ENCODE results near the gene PRAMEF1. TPM values are rescaled to one million over a fixed set of nuclear protein-coding genes. Genes with fewer than 3 reads are reported as not detected.

The PRAMEF1 gene
- total RNA-seq, 1 experiment from 2014 or later, result not detected

- no peaks in the 10 kb centered on the region for H3K9me3 ChIP-seq (ENCODE audit: low read length)
- H3K79me2 ChIP-seq (ENCODE audit: low read length), result no peaks in the 10 kb centered on the region
- no peaks in the 10 kb centered on the region for H3K36me3 ChIP-seq (ENCODE audit: low read depth, low read length)
- no peaks in the 10 kb centered on the region for H4K20me1 ChIP-seq (ENCODE audit: low read length)
- no peak overlapping the region for H2AFZ ChIP-seq (ENCODE audit: low read length)
- H3K4me3 ChIP-seq (ENCODE audit: low read length), result no peak overlapping the region
- H3K27me3 ChIP-seq (ENCODE audit: low read length), result peaks cover 94% of the 10 kb centered on the region
- H3K27ac ChIP-seq (ENCODE audit: low read length), result no peak overlapping the region
- TF ChIP-seq EZH2phosphoT487 (IDR thresholded peaks at IDR 0.05; ENCODE audit: borderline replicate concordance, low read length) (no peak), EZH2 (IDR thresholded peaks at IDR 0.05; ENCODE audit: low read length, unreplicated experiment) (no peak)
- TF ChIP-seq, protein P1, sequence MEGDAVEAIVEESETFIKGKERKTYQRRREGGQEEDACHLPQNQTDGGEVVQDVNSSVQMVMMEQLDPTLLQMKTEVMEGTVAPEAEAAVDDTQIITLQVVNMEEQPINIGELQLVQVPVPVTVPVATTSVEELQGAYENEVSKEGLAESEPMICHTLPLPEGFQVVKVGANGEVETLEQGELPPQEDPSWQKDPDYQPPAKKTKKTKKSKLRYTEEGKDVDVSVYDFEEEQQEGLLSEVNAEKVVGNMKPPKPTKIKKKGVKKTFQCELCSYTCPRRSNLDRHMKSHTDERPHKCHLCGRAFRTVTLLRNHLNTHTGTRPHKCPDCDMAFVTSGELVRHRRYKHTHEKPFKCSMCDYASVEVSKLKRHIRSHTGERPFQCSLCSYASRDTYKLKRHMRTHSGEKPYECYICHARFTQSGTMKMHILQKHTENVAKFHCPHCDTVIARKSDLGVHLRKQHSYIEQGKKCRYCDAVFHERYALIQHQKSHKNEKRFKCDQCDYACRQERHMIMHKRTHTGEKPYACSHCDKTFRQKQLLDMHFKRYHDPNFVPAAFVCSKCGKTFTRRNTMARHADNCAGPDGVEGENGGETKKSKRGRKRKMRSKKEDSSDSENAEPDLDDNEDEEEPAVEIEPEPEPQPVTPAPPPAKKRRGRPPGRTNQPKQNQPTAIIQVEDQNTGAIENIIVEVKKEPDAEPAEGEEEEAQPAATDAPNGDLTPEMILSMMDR (conservative IDR thresholded peaks at IDR 0.05; ENCODE audit: low read depth, low read length), result no peak
- CTCF ChIA-PET, result no interaction called here
- POLR2A ChIA-PET (ENCODE audit: unreplicated experiment), result no interaction called here
- no TSS peak for BruUV-seq (replicated peaks)
- H3F3A ChIP-seq (ENCODE audit: low read length, unreplicated experiment), result no peaks in the 10 kb centered on the region
- no peaks in the 10 kb centered on the region for H3K9me2 ChIP-seq (replicated peaks; ENCODE audit: low read length)
- no peak for DNase-seq
- no peak overlapping the region for H3K9ac ChIP-seq (ENCODE audit: low read length)
- H3K4me2 ChIP-seq (ENCODE audit: low read length), result no peak overlapping the region
- ATAC-seq, result no peak
- intact Hi-C loops (cut with micrococcal nuclease), result no loop called here
- H3K4me1 ChIP-seq (ENCODE audit: insufficient read depth, low read length), result no peaks in the 10 kb centered on the region
Observed at GRCh38 chr1:12775443-12775842, 15.8 kb upstream of the PRAMEF1 start.

- BruUV-seq (replicated peaks), result no TSS peak
- TF ChIP-seq EZH2phosphoT487 (IDR thresholded peaks at IDR 0.05; ENCODE audit: borderline replicate concordance, low read length), result no peak
- TF ChIP-seq, protein P1 (conservative IDR thresholded peaks at IDR 0.05; ENCODE audit: low read depth, low read length), result no peak
- TF ChIP-seq EZH2 (IDR thresholded peaks at IDR 0.05; ENCODE audit: low read length, unreplicated experiment), result no peak
- DNase-seq (no peak), ATAC-seq (no peak)
- POLR2A ChIA-PET (ENCODE audit: unreplicated experiment), result no interaction called here
- no peak overlapping the region for H3K4me3 ChIP-seq (ENCODE audit: low read length)
- H3K36me3 ChIP-seq (ENCODE audit: low read depth, low read length), result no peaks in the 10 kb centered on the region
- H3K27me3 ChIP-seq (ENCODE audit: low read length), result peaks cover 79% of the 10 kb centered on the region
- intact Hi-C loops (cut with micrococcal nuclease), result no loop called here
- H3F3A ChIP-seq (ENCODE audit: low read length, unreplicated experiment), result no peaks in the 10 kb centered on the region
- no peak overlapping the region for H3K9ac ChIP-seq (ENCODE audit: low read length)
- H3K9me3 ChIP-seq (ENCODE audit: low read length), result no peaks in the 10 kb centered on the region
- no peak overlapping the region for H3K4me2 ChIP-seq (ENCODE audit: low read length)
- no peaks in the 10 kb centered on the region for H4K20me1 ChIP-seq (ENCODE audit: low read length)
- no peaks in the 10 kb centered on the region for H3K9me2 ChIP-seq (replicated peaks; ENCODE audit: low read length)
- H3K4me1 ChIP-seq (ENCODE audit: insufficient read depth, low read length), result no peaks in the 10 kb centered on the region
- no peaks in the 10 kb centered on the region for H3K79me2 ChIP-seq (ENCODE audit: low read length)
- CTCF ChIA-PET, result no interaction called here
- H3K27ac ChIP-seq (ENCODE audit: low read length), result no peak overlapping the region
- H2AFZ ChIP-seq (ENCODE audit: low read length), result no peak overlapping the region
Observed at GRCh38 chr1:12776801-12777557, 14.2 kb upstream of the PRAMEF1 start.

- DNase-seq (no peak), ATAC-seq (no peak)
- ChIA-PET POLR2A (ENCODE audit: unreplicated experiment) (no interaction called here), CTCF (no interaction called here)
- H2AFZ ChIP-seq (ENCODE audit: low read length), result no peak overlapping the region
- no peaks in the 10 kb centered on the region for H3K36me3 ChIP-seq (ENCODE audit: low read depth, low read length)
- H3F3A ChIP-seq (ENCODE audit: low read length, unreplicated experiment), result no peaks in the 10 kb centered on the region
- H3K9me3 ChIP-seq (ENCODE audit: low read length), result no peaks in the 10 kb centered on the region
- H4K20me1 ChIP-seq (ENCODE audit: low read length), result no peaks in the 10 kb centered on the region
- H3K27ac ChIP-seq (ENCODE audit: low read length), result no peak overlapping the region
- no TSS peak for BruUV-seq (replicated peaks)
- H3K4me2 ChIP-seq (ENCODE audit: low read length), result no peak overlapping the region
- peaks cover 68% of the 10 kb centered on the region for H3K27me3 ChIP-seq (ENCODE audit: low read length)
- no peak overlapping the region for H3K4me3 ChIP-seq (ENCODE audit: low read length)
- no peaks in the 10 kb centered on the region for H3K79me2 ChIP-seq (ENCODE audit: low read length)
- no peaks in the 10 kb centered on the region for H3K9me2 ChIP-seq (replicated peaks; ENCODE audit: low read length)
- no peak overlapping the region for H3K9ac ChIP-seq (ENCODE audit: low read length)
- no peaks in the 10 kb centered on the region for H3K4me1 ChIP-seq (ENCODE audit: insufficient read depth, low read length)
- intact Hi-C loops (cut with micrococcal nuclease), result no loop called here
- no peak for TF ChIP-seq EZH2phosphoT487 (IDR thresholded peaks at IDR 0.05; ENCODE audit: borderline replicate concordance, low read length)
- no peak for TF ChIP-seq EZH2 (IDR thresholded peaks at IDR 0.05; ENCODE audit: low read length, unreplicated experiment)
- TF ChIP-seq, protein P1 (conservative IDR thresholded peaks at IDR 0.05; ENCODE audit: low read depth, low read length), result no peak
Observed at GRCh38 chr1:12778061-12778460, 13.1 kb upstream of the PRAMEF1 start.
